ENCODE data around the gene BICRAL.

DNA sequence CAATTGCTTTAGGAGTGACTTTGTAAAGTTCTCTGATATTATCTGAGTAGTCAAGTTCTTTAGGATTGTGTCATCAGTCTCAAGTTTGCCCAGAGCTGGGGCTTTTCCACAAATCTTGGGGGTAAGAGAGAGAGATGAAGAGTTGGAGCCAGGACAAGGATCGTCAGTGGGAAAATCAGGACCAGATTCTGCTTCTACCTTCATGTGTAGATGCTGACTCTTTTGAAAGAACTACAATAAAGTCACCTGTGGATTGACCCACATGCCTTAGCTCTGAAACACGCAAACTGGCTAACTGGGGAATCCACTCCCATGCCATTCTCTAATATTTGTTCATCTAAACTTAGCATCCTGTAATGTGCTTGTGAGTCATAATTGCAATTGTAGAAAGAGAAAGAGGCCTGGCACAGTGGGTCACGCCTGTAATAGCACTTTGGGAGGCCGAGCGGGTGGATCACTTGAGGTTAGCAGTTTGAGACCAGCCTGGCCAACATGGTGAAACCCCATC lies 15.6 kb upstream of the BICRAL start:
- no peak for TF ChIP-seq EP300 (IDR thresholded peaks at IDR 0.05; ENCODE audit: low read depth)
- TF ChIP-seq POLR2AphosphoS5 (IDR thresholded peaks at IDR 0.05): no peak
- TF ChIP-seq POLR2A (IDR thresholded peaks at IDR 0.05): no peak
